Occipital lobe (tissue), 2 donors: Measurements from ENCODE around the gene C16orf54. TPM values are rescaled to one million over a fixed set of nuclear protein-coding genes. Genes with fewer than 3 reads are reported as not detected.
"Not testable (repeated sequence)": the region's sequence is repeated elsewhere in the genome, so short reads cannot be mapped to it uniquely, and the experiment has no call there.

Experiments
- DNase-seq: peaks from one replicate; lab custom pipeline; 2025; lab: John Stamatoyannopoulos, UW
- total RNA-seq: library from RNA; depleted of rRNA; stranded (reverse); fragments of >200 nt; gene quantifications from one replicate; pipeline ENCODE4 v1.2.3, GENCODE V29; 2014

C16orf54 gene
- total RNA-seq, 1 donor from 2014 or later = 0.31 TPM

DNA sequence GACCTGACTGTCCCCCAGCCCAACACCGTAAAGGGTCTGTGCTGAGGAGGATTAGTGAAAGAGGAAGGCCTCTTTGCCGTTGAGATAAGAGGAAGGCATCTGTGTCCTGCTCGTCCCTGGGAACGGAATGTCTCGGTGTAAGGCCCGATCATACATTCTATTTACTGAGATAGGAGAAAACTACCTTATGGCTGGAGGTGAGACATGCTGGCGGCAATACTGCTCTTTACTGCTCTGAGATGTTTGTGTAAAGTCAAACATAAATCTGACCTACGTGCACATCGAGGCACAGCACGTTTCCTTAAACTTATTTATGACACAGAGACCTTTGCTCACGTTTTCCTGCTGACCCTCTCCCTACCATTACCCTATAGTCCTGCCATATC is 5.2 kb downstream of the C16orf54 start:
- not testable (repeated sequence) for DNase-seq

DNA sequence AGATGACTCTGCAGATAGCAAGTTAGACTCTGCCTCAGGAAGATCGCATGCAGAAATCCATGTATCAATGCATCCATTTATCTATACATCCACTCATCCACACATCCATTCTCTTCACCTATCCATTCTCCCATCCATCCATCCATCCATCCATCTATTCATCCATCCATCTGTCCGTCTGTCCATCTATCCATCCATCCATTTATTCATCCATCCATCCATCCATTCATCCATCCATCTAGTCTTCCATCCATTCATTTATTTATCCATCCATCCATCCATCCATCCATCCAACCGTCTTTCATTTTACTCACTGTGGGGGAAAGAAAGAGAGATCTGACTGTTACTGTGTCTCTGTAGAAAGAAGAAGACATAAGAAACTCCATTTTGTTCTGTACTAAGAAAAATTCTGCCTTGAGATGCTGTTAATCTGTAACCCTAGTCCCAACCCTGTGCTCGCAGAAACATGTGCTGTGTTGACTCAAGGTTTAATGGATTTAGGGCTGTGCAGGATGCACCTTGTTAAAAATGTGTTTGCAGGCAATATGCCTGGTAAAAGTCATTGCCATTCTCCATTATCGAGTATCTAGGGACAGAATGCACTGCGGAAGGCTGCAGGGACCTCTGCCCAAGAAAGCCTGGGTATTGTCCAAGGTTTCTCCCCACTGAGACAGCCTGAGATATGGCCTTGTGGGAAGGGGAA is 5.7 kb downstream of the C16orf54 start:
- not testable (repeated sequence) for DNase-seq

DNA sequence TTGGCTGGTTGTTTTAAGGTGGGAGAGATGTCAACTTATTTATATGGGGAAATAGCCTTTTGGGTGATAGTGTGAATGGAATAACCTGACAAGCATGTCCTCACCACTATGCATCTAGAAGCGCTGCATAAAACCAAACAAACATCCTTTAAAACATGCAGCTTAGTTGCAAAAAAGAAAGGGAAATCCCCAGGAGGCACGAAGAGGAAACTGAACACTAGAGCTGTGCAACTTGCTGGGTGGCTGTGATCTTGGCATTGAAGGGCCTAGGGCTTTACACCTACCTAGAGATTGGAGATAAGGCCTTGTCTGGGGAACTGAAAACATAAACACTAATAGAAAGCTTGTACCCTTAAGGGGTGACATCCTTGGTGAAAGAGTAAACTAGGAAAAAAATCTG is 7.3 kb downstream of the C16orf54 start:
- no peak for DNase-seq

DNA sequence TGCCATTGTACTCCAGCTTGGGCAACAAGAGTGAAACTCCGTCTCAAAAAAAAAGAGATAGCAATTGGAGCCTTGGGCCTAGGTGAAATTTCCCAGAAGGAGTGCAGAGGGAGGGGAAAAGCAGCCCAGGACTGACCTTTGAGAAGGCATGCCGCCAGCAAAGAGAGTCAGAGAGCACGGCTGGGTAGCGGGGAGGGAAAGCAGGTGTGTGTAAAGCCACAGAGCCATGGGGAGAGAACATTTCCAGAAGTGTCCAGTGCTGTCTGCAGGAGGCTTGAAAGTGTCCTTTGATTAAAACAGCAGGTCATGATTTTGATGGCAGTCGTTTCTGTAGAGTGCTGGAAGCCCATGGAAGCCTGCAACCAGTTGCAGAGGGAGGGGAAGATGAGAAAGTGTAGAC is 8.1 kb downstream of the C16orf54 start:
- no peak for DNase-seq

- DNase-seq = no peak
These were observed 9.0 kb downstream of the C16orf54 start for GRCh38 chr16:29736764-29737163.

DNA sequence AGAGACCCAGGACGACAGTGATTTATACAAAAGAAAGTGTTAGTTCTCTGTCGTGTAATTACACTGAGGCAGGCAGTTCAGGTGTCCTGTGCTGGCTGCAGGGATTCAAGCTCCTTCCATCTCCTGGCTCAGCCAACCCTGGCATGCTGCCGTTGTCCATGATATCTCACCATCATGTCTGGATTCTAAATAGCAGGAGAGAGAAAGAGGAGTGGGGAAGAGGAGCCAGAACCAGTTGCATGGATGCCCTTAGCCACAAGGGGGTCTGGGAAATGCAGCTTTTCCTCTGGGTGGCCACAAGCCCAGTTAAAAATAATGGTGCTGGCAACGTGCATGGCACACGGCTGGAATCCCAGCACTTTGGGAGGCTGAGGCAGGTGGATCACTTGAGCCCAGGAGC is 9.7 kb downstream of the C16orf54 start:
- no peak for DNase-seq

- no peak for DNase-seq
These were observed 11.0 kb downstream of the C16orf54 start for GRCh38 chr16:29734786-29735185.

DNA sequence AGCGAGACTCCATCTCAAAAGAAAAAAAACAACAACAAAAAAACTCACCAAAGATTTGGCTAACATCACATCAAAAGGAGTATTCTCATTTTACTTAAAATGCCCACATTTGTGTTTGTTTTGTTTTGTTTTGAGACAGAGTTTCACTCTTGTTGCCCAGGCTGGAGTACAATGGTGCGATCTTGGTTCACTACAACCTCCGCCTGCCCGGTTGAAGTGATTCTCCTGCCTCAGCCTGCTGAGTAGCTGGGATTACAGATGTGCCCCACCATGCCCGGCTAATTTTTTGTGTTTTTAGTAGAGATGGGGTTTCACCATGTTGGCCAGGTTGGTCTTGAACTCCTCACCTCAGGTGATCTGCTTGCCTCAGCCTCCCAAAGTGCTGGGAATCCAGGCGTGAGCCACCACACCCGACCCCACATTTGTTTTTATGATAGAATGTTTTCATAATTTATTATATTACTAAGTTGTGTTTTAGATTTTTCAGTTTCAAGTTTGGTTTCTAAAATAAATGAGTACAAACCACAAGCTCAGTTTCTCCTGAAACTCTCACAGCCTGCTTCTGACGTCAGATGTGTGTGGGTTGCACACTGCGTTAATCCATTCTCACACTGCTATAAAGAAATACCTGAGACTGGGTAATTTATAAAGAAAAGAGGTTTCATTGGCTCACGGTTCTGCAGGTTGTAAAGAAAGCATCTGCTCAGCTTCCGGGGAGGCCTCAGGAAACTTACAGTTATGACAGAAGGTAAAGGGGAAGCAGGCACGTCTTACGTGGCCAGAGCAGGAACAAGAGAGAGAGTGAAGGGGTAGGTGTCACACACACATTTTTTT is 13.8 kb downstream of the C16orf54 start:
- not testable (repeated sequence) for DNase-seq

GRCh38 chr16:29730649-29731048 is 15.1 kb downstream of the C16orf54 start:
- DNase-seq = no peak

GRCh38 chr16:29729116-29729521 is 16.7 kb downstream of the C16orf54 start:
- DNase-seq = no peak

DNA sequence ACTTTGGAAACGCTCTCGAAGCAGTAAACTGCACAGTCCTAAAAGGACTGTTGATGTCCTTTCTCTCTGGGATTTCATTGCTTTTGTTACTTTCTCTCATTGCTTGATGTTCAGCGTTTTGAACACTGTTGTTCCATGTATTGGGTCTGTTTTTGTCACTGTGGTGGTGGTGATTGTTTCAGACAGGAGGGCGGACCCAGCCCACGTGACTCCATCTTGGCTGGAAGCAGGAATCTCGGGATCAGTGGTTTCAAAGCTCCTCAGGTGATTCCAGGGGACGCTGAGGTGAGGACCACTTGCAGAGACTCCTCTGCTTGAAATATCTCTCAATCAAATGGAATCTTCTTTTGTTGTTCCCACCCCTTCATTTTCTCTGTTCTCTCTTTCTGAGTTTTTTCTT is 18.3 kb downstream of the C16orf54 start:
- DNase-seq = no peak

DNA sequence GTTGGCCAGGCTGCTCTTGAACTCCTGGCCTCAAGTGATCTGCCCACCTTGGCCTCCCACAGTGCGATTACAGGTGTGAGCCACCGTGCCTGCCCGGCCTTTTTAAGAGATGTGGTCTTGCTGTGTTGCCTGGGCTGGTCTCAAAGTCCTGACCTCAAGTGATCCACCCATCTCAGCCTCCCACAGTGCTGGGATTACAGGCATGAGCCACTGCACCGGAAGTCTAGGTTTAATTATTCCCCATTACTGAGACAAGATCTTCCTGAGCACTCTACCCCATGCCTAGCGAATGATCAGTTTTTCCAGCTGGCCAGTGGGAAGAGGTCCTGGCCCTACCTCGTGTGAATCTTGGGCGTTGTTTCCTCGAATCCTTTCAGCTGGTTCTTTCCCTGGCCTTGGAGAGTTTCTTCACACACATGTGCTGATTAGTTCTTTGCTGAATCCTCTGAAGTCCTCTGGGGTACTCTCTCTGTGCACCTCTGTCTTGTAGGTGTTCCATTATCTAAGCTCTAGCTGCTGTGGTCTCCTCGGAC is 18.9 kb downstream of the C16orf54 start:
- no peak for DNase-seq

GRCh38 chr16:29721167-29721879 is 24.5 kb downstream of the C16orf54 start:
- DNase-seq = peak; percentile 47

- DNase-seq = no peak
These were observed 25.1 kb downstream of the C16orf54 start for GRCh38 chr16:29720703-29721102.

DNA sequence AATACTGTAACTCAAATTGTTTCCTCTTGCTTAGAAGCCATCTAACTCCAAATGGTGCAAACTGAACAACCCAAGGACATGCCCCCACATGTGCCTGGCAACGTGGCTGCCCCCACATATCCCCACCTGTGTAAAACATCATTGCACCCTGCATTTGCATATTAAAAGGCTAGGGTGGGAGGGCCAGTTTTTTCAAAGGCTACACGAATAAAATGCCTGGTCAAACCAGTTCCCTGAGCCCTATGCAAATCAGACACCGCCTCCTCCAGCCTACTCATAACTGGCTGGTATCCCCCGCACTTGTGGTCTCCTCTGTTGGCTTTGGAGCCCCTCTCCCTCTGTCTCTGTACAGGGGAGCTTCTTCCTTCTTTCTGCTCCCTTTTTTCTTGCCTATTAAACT is 26.7 kb downstream of the C16orf54 start:
- no peak for DNase-seq

DNA sequence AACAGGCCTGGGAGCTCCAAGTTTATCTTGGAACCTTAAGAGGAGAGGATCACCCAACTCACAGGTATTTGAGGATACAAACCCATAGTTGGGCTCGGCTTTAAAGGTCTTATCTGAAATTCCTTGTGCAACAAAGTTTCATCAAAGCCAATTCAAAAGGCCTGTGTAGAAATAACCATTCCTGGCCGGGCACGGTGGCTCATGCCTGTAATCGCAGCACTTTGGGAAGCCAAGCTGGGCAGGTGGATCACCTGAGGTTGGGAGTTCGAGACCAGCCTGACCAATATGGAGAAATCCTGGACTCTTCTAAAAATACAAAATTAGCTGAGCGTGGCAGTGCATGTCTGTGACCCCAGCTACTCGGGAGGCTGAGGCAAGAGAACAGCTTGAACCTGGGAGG is 28.7 kb downstream of the C16orf54 start:
- no peak for DNase-seq

GRCh38 chr16:29714972-29715371 is 30.8 kb downstream of the C16orf54 start:
- no peak for DNase-seq

- DNase-seq = no peak
These were observed 31.4 kb downstream of the C16orf54 start for GRCh38 chr16:29714396-29714795.

DNA sequence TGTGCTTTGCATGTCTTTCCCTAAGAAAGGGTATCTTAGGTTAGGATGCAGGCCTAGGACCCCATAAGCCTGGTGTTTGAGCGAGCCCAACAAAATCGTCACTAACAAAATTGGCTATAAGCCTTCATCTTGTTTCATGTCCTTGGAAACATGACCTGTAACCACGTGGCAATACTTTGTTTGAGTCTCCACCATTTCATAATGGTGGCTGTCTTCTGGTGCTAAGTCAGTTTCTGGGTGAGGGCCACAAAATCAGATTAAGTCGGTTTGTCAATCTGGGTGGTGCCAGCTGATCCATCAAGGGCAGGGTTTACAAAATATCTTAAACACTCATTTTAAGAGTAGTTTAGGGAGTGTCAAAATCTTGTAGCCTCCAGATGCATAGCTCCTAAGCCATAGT is 33.0 kb downstream of the C16orf54 start:
- no peak for DNase-seq

DNA sequence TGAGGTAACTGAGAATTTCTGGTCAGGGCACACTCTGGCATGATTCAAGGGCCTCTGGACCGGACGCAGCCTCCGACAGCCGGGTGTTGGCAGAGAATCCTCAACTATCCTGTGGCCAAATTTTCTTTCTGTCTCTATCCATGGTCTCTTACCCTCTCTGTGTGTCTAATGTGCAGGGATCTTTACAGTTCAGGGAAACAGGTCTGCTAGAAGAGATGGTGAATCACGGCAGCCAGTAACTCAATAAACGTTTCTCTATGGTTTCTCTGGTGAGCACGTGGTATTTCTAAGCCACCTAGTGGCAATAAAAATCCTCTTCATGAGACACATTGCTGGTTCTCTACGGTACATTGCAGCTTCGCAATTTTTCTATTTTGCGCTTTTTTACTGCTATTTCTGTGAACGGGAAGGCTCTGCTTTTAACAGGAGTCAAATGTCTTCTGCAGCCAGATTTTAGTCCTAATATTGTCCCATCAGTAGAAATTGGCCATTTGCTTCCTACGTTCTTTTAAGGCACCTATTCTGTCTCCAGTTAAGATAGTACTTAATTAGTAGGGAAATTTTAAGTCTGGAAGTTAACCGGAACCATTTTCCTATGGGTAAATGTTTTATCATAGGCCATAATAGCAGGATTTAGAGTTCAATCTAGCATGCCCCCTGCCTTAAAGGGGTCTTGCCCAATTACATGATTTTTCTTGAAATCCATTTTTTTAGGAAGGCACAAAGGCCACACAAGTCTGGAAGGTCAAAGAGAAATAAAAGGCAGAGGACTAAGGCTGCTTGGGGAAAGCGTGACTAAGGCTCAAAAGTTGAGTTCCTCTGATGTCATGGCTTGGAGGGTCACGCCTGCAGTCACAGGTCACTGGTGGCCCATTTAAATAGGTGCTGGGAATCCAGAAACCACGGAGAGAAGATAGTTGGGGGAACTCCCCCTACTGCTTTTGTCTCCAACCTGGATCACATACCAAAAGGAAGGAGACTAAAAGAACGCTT is 35.3 kb downstream of the C16orf54 start:
- DNase-seq = no peak

DNA sequence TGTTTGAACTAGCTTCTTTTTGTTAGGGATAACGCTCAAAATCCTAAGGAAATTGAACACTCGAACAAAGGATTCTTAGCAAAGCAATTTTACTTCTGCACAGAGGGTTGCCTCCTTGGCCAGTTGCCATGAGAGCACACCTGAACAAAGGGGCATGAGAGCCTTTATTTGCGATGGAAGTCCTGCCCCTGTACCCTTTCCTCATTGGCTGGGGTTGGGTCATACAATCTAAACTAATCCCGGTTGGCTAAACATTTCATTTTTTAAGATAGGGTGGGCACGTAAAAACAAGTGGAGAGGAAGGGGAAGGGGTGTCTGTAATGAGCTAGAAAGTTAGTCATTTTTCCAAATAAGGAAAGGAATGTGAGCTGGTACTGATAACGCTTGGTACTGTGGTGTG is 36.1 kb downstream of the C16orf54 start:
- not testable (repeated sequence) for DNase-seq
